ENCODE results near the gene AR.

AR gene

GRCh38 chrX:67545893-67546495 is 2.2 kb downstream of the AR start:
- peaks cover 72% of the 10 kb centered on the region for H3K27me3 Mint-ChIP-seq
- peaks cover 4% of the 10 kb centered on the region for H3K4me1 Mint-ChIP-seq (ENCODE audit: low read depth)
- no peak overlapping the region for H3K4me3 Mint-ChIP-seq
- H3K9me3 Mint-ChIP-seq = no peaks in the 10 kb centered on the region
- no peak overlapping the region for H3K27ac Mint-ChIP-seq
- no peaks in the 10 kb centered on the region for H3K36me3 Mint-ChIP-seq (ENCODE audit: low read depth)
- DNase-seq = peak; percentile 27

GRCh38 chrX:67546496-67547423 is 2.9 kb downstream of the AR start:
- Mint-ChIP-seq H3K4me1 (ENCODE audit: low read depth) (peaks cover 4% of the 10 kb centered on the region), H3K27ac (no peak overlapping the region), H3K27me3 (peaks cover 74% of the 10 kb centered on the region), H3K36me3 (ENCODE audit: low read depth) (no peaks in the 10 kb centered on the region), H3K9me3 (no peaks in the 10 kb centered on the region), H3K4me3 (peak overlapping the region; percentile 35)
- DNase-seq = no peak

GRCh38 chrX:67555578-67556203 is 11.9 kb downstream of the AR start:
- Mint-ChIP-seq H3K4me3 (no peak overlapping the region), H3K36me3 (ENCODE audit: low read depth) (no peaks in the 10 kb centered on the region), H3K27me3 (peaks cover 31% of the 10 kb centered on the region), H3K27ac (no peak overlapping the region), H3K9me3 (no peaks in the 10 kb centered on the region), H3K4me1 (ENCODE audit: low read depth) (no peaks in the 10 kb centered on the region)
- peak; percentile 25 for DNase-seq

- Mint-ChIP-seq H3K36me3 (ENCODE audit: low read depth) (no peaks in the 10 kb centered on the region), H3K27me3 (peaks cover 18% of the 10 kb centered on the region), H3K9me3 (no peaks in the 10 kb centered on the region), H3K4me1 (ENCODE audit: low read depth) (no peaks in the 10 kb centered on the region), H3K4me3 (no peak overlapping the region), H3K27ac (no peak overlapping the region)
- no peak for DNase-seq
Measured at GRCh38 chrX:67558267-67558666, 14.4 kb downstream of the AR start.

- H3K4me3 Mint-ChIP-seq = no peak overlapping the region
- H3K36me3 Mint-ChIP-seq (ENCODE audit: low read depth) = no peaks in the 10 kb centered on the region
- H3K4me1 Mint-ChIP-seq (ENCODE audit: low read depth) = no peaks in the 10 kb centered on the region
- H3K27me3 Mint-ChIP-seq = peaks cover 42% of the 10 kb centered on the region
- DNase-seq = no peak
- no peaks in the 10 kb centered on the region for H3K9me3 Mint-ChIP-seq
- H3K27ac Mint-ChIP-seq = no peak overlapping the region
Measured at GRCh38 chrX:67563469-67564448, 19.9 kb downstream of the AR start.

GRCh38 chrX:67564475-67564874 is 20.7 kb downstream of the AR start:
- Mint-ChIP-seq H3K36me3 (ENCODE audit: low read depth) (no peaks in the 10 kb centered on the region), H3K27me3 (peaks cover 48% of the 10 kb centered on the region), H3K9me3 (no peaks in the 10 kb centered on the region), H3K4me1 (ENCODE audit: low read depth) (no peaks in the 10 kb centered on the region), H3K4me3 (no peak overlapping the region), H3K27ac (no peak overlapping the region)
- DNase-seq = no peak

- no peak overlapping the region for H3K27ac Mint-ChIP-seq
- H3K9me3 Mint-ChIP-seq = no peaks in the 10 kb centered on the region
- no peaks in the 10 kb centered on the region for H3K36me3 Mint-ChIP-seq (ENCODE audit: low read depth)
- no peak for DNase-seq
- no peaks in the 10 kb centered on the region for H3K4me1 Mint-ChIP-seq (ENCODE audit: low read depth)
- no peak overlapping the region for H3K4me3 Mint-ChIP-seq
- H3K27me3 Mint-ChIP-seq = peaks cover 59% of the 10 kb centered on the region
Measured at GRCh38 chrX:67568769-67569168, 24.9 kb downstream of the AR start.

GRCh38 chrX:67570839-67571238 is 27.0 kb downstream of the AR start:
- no peaks in the 10 kb centered on the region for H3K36me3 Mint-ChIP-seq (ENCODE audit: low read depth)
- no peaks in the 10 kb centered on the region for H3K9me3 Mint-ChIP-seq
- peaks cover 48% of the 10 kb centered on the region for H3K27me3 Mint-ChIP-seq
- no peak overlapping the region for H3K27ac Mint-ChIP-seq
- H3K4me1 Mint-ChIP-seq (ENCODE audit: low read depth) = no peaks in the 10 kb centered on the region
- no peak overlapping the region for H3K4me3 Mint-ChIP-seq
- no peak for DNase-seq

- Mint-ChIP-seq H3K9me3 (no peaks in the 10 kb centered on the region), H3K27me3 (peaks cover 53% of the 10 kb centered on the region), H3K36me3 (ENCODE audit: low read depth) (no peaks in the 10 kb centered on the region), H3K27ac (no peak overlapping the region), H3K4me1 (ENCODE audit: low read depth) (no peaks in the 10 kb centered on the region), H3K4me3 (no peak overlapping the region)
- no peak for DNase-seq
Measured at GRCh38 chrX:67574696-67575095, 30.9 kb downstream of the AR start.

GRCh38 chrX:67582436-67582835 is 38.6 kb downstream of the AR start:
- no peaks in the 10 kb centered on the region for H3K4me1 Mint-ChIP-seq (ENCODE audit: low read depth)

GRCh38 chrX:67583171-67583570 is 39.4 kb downstream of the AR start:
- H3K4me1 Mint-ChIP-seq (ENCODE audit: low read depth) = no peaks in the 10 kb centered on the region
- H3K27ac Mint-ChIP-seq = no peak overlapping the region
- H3K4me3 Mint-ChIP-seq = no peak overlapping the region
- no peaks in the 10 kb centered on the region for H3K9me3 Mint-ChIP-seq
- no peaks in the 10 kb centered on the region for H3K36me3 Mint-ChIP-seq (ENCODE audit: low read depth)
- H3K27me3 Mint-ChIP-seq = peaks cover 47% of the 10 kb centered on the region
- no peak for DNase-seq

More at GRCh38 chrX:67582436-67582835, 38.6 kb downstream of the AR start:
- H3K4me3 Mint-ChIP-seq = no peak overlapping the region
- H3K9me3 Mint-ChIP-seq = no peaks in the 10 kb centered on the region
- no peak for DNase-seq
- H3K27ac Mint-ChIP-seq = no peak overlapping the region
- H3K36me3 Mint-ChIP-seq (ENCODE audit: low read depth) = no peaks in the 10 kb centered on the region
- peaks cover 47% of the 10 kb centered on the region for H3K27me3 Mint-ChIP-seq

- DNase-seq = no peak
- no peak overlapping the region for H3K4me3 Mint-ChIP-seq
- H3K27me3 Mint-ChIP-seq = peaks cover 47% of the 10 kb centered on the region
- no peaks in the 10 kb centered on the region for H3K36me3 Mint-ChIP-seq (ENCODE audit: low read depth)
- no peak overlapping the region for H3K27ac Mint-ChIP-seq
- no peaks in the 10 kb centered on the region for H3K9me3 Mint-ChIP-seq
- H3K4me1 Mint-ChIP-seq (ENCODE audit: low read depth) = no peaks in the 10 kb centered on the region
Measured at GRCh38 chrX:67585401-67585800, 41.6 kb downstream of the AR start.

GRCh38 chrX:67587946-67588624 is 44.3 kb downstream of the AR start:
- Mint-ChIP-seq H3K4me1 (ENCODE audit: low read depth) (no peaks in the 10 kb centered on the region), H3K27me3 (peaks cover 36% of the 10 kb centered on the region), H3K4me3 (no peak overlapping the region), H3K27ac (no peak overlapping the region), H3K9me3 (no peaks in the 10 kb centered on the region), H3K36me3 (ENCODE audit: low read depth) (no peaks in the 10 kb centered on the region)
- no peak for DNase-seq

All from activated T-cell treated with anti-CD3 and anti-CD28 coated beads, Interleukin-2, amount 50 U/mL, for 24 hours (primary cell).